ENCODE measurements around the gene LKAAEAR1. TPM values are rescaled to one million over a fixed set of nuclear protein-coding genes. Genes with fewer than 3 reads are reported as not detected.

Gene LKAAEAR1
- total and polyA plus RNA-seq, 2 of the 13 experiments (the other 11 are each of a cell fraction or from before 2014, with no cell fraction given) = not detected

GRCh38 chr20:64036346-64037198 lies 47.6 kb downstream of the LKAAEAR1 start (continued):
- TF ChIP-seq ZNF275 (CRISPR knock-in tag; IDR thresholded peaks at IDR 0.05; ENCODE audit: borderline replicate concordance) = peak; percentile 28; the same call in 1 of the 2 replicates
- 0 out of 2 replicates have a peak, but pooled peaks have one; percentile 16 for TF ChIP-seq ZNF83 (CRISPR knock-in tag; IDR thresholded peaks at IDR 0.05; ENCODE audit: borderline replicate concordance)
- TF ChIP-seq NBN (conservative IDR thresholded peaks at IDR 0.05) = no peak
- TF ChIP-seq, protein P1, sequence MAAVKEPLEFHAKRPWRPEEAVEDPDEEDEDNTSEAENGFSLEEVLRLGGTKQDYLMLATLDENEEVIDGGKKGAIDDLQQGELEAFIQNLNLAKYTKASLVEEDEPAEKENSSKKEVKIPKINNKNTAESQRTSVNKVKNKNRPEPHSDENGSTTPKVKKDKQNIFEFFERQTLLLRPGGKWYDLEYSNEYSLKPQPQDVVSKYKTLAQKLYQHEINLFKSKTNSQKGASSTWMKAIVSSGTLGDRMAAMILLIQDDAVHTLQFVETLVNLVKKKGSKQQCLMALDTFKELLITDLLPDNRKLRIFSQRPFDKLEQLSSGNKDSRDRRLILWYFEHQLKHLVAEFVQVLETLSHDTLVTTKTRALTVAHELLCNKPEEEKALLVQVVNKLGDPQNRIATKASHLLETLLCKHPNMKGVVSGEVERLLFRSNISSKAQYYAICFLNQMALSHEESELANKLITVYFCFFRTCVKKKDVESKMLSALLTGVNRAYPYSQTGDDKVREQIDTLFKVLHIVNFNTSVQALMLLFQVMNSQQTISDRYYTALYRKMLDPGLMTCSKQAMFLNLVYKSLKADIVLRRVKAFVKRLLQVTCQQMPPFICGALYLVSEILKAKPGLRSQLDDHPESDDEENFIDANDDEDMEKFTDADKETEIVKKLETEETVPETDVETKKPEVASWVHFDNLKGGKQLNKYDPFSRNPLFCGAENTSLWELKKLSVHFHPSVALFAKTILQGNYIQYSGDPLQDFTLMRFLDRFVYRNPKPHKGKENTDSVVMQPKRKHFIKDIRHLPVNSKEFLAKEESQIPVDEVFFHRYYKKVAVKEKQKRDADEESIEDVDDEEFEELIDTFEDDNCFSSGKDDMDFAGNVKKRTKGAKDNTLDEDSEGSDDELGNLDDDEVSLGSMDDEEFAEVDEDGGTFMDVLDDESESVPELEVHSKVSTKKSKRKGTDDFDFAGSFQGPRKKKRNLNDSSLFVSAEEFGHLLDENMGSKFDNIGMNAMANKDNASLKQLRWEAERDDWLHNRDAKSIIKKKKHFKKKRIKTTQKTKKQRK (IDR thresholded peaks at IDR 0.05; ENCODE audit: low read length) = no peak
- TF ChIP-seq ZNF746 (CRISPR knock-in tag; IDR thresholded peaks at IDR 0.05) = peak; percentile 30; the same call in 1 of the 2 replicates
- TF ChIP-seq PLRG1 (conservative IDR thresholded peaks at IDR 0.05) = no peak
- TF ChIP-seq SNAPC2 (CRISPR knock-in tag; IDR thresholded peaks at IDR 0.05) = peak; percentile 87; the same call in 1 of the 2 replicates
- TF ChIP-seq ZNF354B (CRISPR knock-in tag; IDR thresholded peaks at IDR 0.05) = no peak
- TF ChIP-seq ZNF318 (CRISPR knock-in tag; IDR thresholded peaks at IDR 0.05) = no peak
- peak; percentile 82 for TF ChIP-seq NR0B2 (CRISPR knock-in tag; IDR thresholded peaks at IDR 0.05)
- TF ChIP-seq ZNF124 (CRISPR knock-in tag; IDR thresholded peaks at IDR 0.05) = no peak; the same call in 1 of the 2 replicates
- peak; percentile 86 for TF ChIP-seq SRSF1 (optimal IDR thresholded peaks at IDR 0.05; ENCODE audit: low read depth, low read length)
- peak; percentile 77 for TF ChIP-seq RXRB (CRISPR knock-in tag; IDR thresholded peaks at IDR 0.05; ENCODE audit: borderline replicate concordance)
- TF ChIP-seq ZNF576 (CRISPR knock-in tag; IDR thresholded peaks at IDR 0.05) = peak; percentile 82; the same call in 1 of the 2 replicates

Data from HepG2 (cell line).